Activated CD8-positive, alpha-beta memory T cell treated with anti-CD3 and anti-CD28 coated beads, Interleukin-2, amount 50 U/mL, for 24 hours (primary cell): ENCODE data around the gene WWOX.

Experiments
- DNase-seq: peaks from one replicate; pipeline ENCODE4 v3.0.0-alpha.2; 2020; ENCODE audit errors: extremely low read depth

WWOX gene

GRCh38 chr16:78142788-78143187, 43.3 kb downstream of the WWOX start:
- DNase-seq = no peak

- DNase-seq = no peak
Measured at GRCh38 chr16:78146807-78147206, 47.4 kb downstream of the WWOX start.

- no peak for DNase-seq
Measured at GRCh38 chr16:78147911-78148401, 48.5 kb downstream of the WWOX start.

GRCh38 chr16:78150233-78150632, 50.8 kb downstream of the WWOX start:
- DNase-seq = no peak

- no peak for DNase-seq
Measured at GRCh38 chr16:78154729-78155461, 55.4 kb downstream of the WWOX start.

- DNase-seq = no peak
Measured at GRCh38 chr16:78155791-78156345, 56.4 kb downstream of the WWOX start.

GRCh38 chr16:78161023-78161729, 61.7 kb downstream of the WWOX start:
- DNase-seq = no peak

GRCh38 chr16:78163772-78164670, 64.6 kb downstream of the WWOX start:
- DNase-seq = no peak

GRCh38 chr16:78170494-78170933, 71.1 kb downstream of the WWOX start:
- DNase-seq = no peak

- no peak for DNase-seq
Measured at GRCh38 chr16:78175287-78175686, 75.8 kb downstream of the WWOX start.

GRCh38 chr16:78176435-78176834, 77.0 kb downstream of the WWOX start:
- DNase-seq = no peak

GRCh38 chr16:78177218-78177617, 77.8 kb downstream of the WWOX start:
- no peak for DNase-seq

- no peak for DNase-seq
Measured at GRCh38 chr16:78177987-78178386, 78.5 kb downstream of the WWOX start.

- DNase-seq = no peak
Measured at GRCh38 chr16:78179666-78180065, 80.2 kb downstream of the WWOX start.

GRCh38 chr16:78180349-78180748, 80.9 kb downstream of the WWOX start:
- DNase-seq = no peak

GRCh38 chr16:78183437-78184237, 84.2 kb downstream of the WWOX start:
- DNase-seq = no peak

GRCh38 chr16:78184238-78185183, 85.1 kb downstream of the WWOX start:
- DNase-seq = no peak

- no peak for DNase-seq
Measured at GRCh38 chr16:78189121-78189520, 89.7 kb downstream of the WWOX start.

GRCh38 chr16:78192734-78193488, 93.5 kb downstream of the WWOX start:
- no peak for DNase-seq
